B cell (primary cell): ENCODE results near the gene CENPB.

Source experiments
- CTCF ChIP-seq: fragments of 200-600 bp; IDR thresholded peaks from one replicate; pipeline ENCODE4 v1.8.0; 2022; ENCODE audit warnings: antibody characterized with exemption, mild to moderate bottlenecking
- EZH2 ChIP-seq: IDR thresholded peaks from 2 replicates; pipeline ENCODE4 v1.6.1; 2012; ENCODE audit warnings: borderline replicate concordance, low read depth, mild to moderate bottlenecking, moderate library complexity, low read length; ENCODE audit not compliant: insufficient read depth, poor library complexity, severe bottlenecking

- no peak for TF ChIP-seq CTCF
- TF ChIP-seq EZH2, result no peak
Observed at GRCh38 chr20:3820901-3821727, 34.6 kb upstream of the CENPB start.
